HEK293 (cell line): Measurements from ENCODE around the gene SMIM13.

Experiments
- CTCF ChIA-PET: fragments of 350-600 bp; formaldehyde crosslinking; extraction: SDS; loops from one replicate; lab custom pipeline; 2021; ENCODE audit warnings: antibody characterized with exemption; lab: Yijun Ruan, JAX
- POLR2A ChIA-PET: fragments of 300-600 bp; formaldehyde crosslinking; extraction: SDS; loops from one replicate; lab custom pipeline; 2020; ENCODE audit warnings: antibody characterized with exemption, inconsistent platforms; lab: Yijun Ruan, JAX
- H3K27ac ChIP-seq: fragments of 200-500 bp; sonication (Bioruptor generic); 2 replicates; pipeline ENCODE4 v1.5.1; 2014; ENCODE audit warnings: low read depth, low read length, control low read depth, inconsistent platforms; ENCODE audit errors: extremely low read depth
- H3K36me3 ChIP-seq, 2 experiments: fragments of 200-500 bp in 1 of 2; sonication (Bioruptor generic) in 1 of 2; 1 replicate in 1 of 2; 2 replicates in 1 of 2; pipeline ENCODE4 v1.5.1; 2014 to 2017; ENCODE audit warnings: inconsistent platforms in 2 of 2, low read length in 2 of 2; ENCODE audit not compliant: control insufficient read depth in 2 of 2, insufficient read depth in 1 of 2
- H3K4me1 ChIP-seq: fragments of 200-500 bp; sonication (Bioruptor generic); 2 replicates; pipeline ENCODE4 v1.5.1; 2014; ENCODE audit warnings: mild to moderate bottlenecking, low read length, inconsistent platforms; ENCODE audit not compliant: control insufficient read depth, insufficient read depth
- H3K4me3 ChIP-seq: 2 replicates; pipeline ENCODE4 v1.5.1; 2011; ENCODE audit warnings: low read depth, mild to moderate bottlenecking, control low read depth, low read length, moderate library complexity
- H3K9me3 ChIP-seq: fragments of 200-500 bp; sonication (Bioruptor generic); 2 replicates; pipeline ENCODE4 v1.5.1; 2014; ENCODE audit warnings: low read depth, low read length, inconsistent platforms; ENCODE audit not compliant: control insufficient read depth, insufficient read depth
- HOXD13 ChIP-seq: sonication (generic); formaldehyde crosslinking; IDR thresholded peaks from 2 replicates; pipeline ENCODE4 v1.8.0; 2022; ENCODE audit warnings: missing genetic modification reagents, borderline replicate concordance
- MZF1 ChIP-seq: fragments of 450-650 bp; formaldehyde crosslinking; IDR thresholded peaks from 2 replicates; pipeline ENCODE4 v1.5.1; 2017; ENCODE audit warnings: missing biosample characterization, missing genetic modification characterization, borderline replicate concordance
- PRDM10 ChIP-seq: fragments of 450-650 bp; formaldehyde crosslinking; IDR thresholded peaks from 2 replicates; pipeline ENCODE4 v1.5.1; 2016; ENCODE audit warnings: missing biosample characterization, missing genetic modification characterization
- PRDM6 ChIP-seq: fragments of 450-650 bp; formaldehyde crosslinking; IDR thresholded peaks from 2 replicates; pipeline ENCODE4 v1.5.1; 2017; ENCODE audit warnings: missing biosample characterization, missing genetic modification characterization
- TSHZ1 ChIP-seq: fragments of 450-650 bp; formaldehyde crosslinking; IDR thresholded peaks from 2 replicates; pipeline ENCODE4 v1.5.1; 2016; ENCODE audit warnings: missing biosample characterization, missing genetic modification characterization, borderline replicate concordance
- ZBTB1 ChIP-seq: fragments of 450-650 bp; formaldehyde crosslinking; IDR thresholded peaks from 2 replicates; pipeline ENCODE4 v1.5.1; 2016; ENCODE audit warnings: missing biosample characterization, missing genetic modification characterization
- ZFHX2 ChIP-seq: fragments of 450-650 bp; formaldehyde crosslinking; conservative IDR thresholded peaks from 2 replicates; pipeline ENCODE4 v1.5.1; 2016; ENCODE audit warnings: missing biosample characterization, missing genetic modification characterization
- ZNF138 ChIP-seq: fragments of 450-650 bp; formaldehyde crosslinking; IDR thresholded peaks from 2 replicates; pipeline ENCODE4 v1.5.1; 2016; ENCODE audit warnings: missing biosample characterization, missing genetic modification characterization, borderline replicate concordance
- ZNF426 ChIP-seq: fragments of 450-650 bp; formaldehyde crosslinking; IDR thresholded peaks from 2 replicates; pipeline ENCODE4 v1.5.1; 2017; ENCODE audit warnings: missing biosample characterization, missing genetic modification characterization, mild to moderate bottlenecking, inconsistent platforms, moderate library complexity
- ZNF513 ChIP-seq: fragments of 450-650 bp; IDR thresholded peaks from 2 replicates; pipeline ENCODE4 v1.5.1; 2018; ENCODE audit warnings: missing biosample characterization, missing genetic modification characterization
- ZNF555 ChIP-seq: fragments of 450-650 bp; formaldehyde crosslinking; conservative IDR thresholded peaks from 2 replicates; pipeline ENCODE4 v1.5.1; 2017; ENCODE audit warnings: missing biosample characterization, mild to moderate bottlenecking, missing genetic modification characterization, inconsistent platforms
- ZNF596 ChIP-seq: fragments of 450-650 bp; IDR thresholded peaks from 2 replicates; pipeline ENCODE4 v1.5.0; 2018; ENCODE audit warnings: missing biosample characterization, mild to moderate bottlenecking, missing genetic modification characterization, moderate library complexity
- ZNF658 ChIP-seq: fragments of 450-650 bp; formaldehyde crosslinking; IDR thresholded peaks from 2 replicates; pipeline ENCODE4; 2016; ENCODE audit warnings: missing biosample characterization, missing genetic modification characterization
- ZNF777 ChIP-seq: fragments of 450-650 bp; formaldehyde crosslinking; IDR thresholded peaks from 2 replicates; pipeline ENCODE4 v1.5.1; 2017; ENCODE audit warnings: missing biosample characterization, missing genetic modification characterization, borderline replicate concordance
- ZNF830 ChIP-seq: fragments of 450-650 bp; IDR thresholded peaks from 2 replicates; pipeline ENCODE4 v1.5.0; 2018; ENCODE audit warnings: missing biosample characterization, missing genetic modification characterization, low read depth, mild to moderate bottlenecking, moderate library complexity
- TF ChIP-seq, protein P1 (sequence below): fragments of 450-650 bp; formaldehyde crosslinking; IDR thresholded peaks from 2 replicates; pipeline ENCODE4 v1.5.1; 2016; ENCODE audit warnings: missing biosample characterization, missing genetic modification characterization

The SMIM13 gene

DNA sequence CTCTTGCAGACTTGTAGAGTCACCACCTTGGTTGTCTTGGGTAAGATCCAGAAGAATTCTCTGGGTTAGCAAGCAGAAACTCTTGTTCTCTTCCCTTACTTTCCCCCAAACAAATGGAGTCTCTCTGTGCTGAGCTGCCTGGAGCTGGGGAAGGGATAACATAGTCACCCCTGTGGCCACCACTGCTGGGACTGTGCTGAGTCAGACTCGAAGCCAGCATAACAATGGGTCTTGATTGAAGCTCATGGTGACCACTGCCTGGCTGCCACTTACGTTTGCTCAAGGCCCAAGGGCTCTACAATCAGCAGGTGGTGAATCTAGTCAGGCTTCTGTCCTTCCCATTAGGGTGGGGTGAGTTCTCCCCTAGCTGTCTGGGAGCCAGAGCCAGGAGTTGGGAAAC is 33.2 kb downstream of the SMIM13 start (continued):
- TF ChIP-seq HOXD13 (CRISPR knock-in tag): no peak
- TF ChIP-seq, protein P1, sequence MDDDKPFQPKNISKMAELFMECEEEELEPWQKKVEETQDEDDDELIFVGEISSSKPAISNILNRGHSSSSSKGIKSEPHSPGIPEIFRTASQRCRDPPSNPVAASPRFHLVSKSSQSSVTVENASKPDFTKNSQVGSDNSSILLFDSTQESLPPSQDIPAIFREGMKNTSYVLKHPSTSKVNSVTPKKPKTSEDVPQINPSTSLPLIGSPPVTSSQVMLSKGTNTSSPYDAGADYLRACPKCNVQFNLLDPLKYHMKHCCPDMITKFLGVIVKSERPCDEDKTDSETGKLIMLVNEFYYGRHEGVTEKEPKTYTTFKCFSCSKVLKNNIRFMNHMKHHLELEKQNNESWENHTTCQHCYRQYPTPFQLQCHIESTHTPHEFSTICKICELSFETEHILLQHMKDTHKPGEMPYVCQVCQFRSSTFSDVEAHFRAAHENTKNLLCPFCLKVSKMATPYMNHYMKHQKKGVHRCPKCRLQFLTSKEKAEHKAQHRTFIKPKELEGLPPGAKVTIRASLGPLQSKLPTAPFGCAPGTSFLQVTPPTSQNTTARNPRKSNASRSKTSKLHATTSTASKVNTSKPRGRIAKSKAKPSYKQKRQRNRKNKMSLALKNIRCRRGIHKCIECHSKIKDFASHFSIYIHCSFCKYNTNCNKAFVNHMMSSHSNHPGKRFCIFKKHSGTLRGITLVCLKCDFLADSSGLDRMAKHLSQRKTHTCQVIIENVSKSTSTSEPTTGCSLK (tag by site-specific recombination): no peak
- TF ChIP-seq ZNF555 (tag by site-specific recombination): no peak
- no peak for TF ChIP-seq ZNF596

- CTCF ChIA-PET: interaction anchor here (0.9 kb wide), 2 partner anchors 28 to 177 kb away, joined by 3 to 4 read pairs; no protein-coding TSS in a partner anchor
- POLR2A ChIA-PET: no interaction called here
- TF ChIP-seq PRDM6 (tag by site-specific recombination) (no peak), ZNF830 (tag by site-specific recombination) (no peak), ZNF513 (no peak), ZNF138 (tag by site-specific recombination) (no peak), TSHZ1 (tag by site-specific recombination) (no peak), ZNF777 (tag by site-specific recombination) (no peak), ZNF658 (tag by site-specific recombination) (no peak), PRDM10 (tag by site-specific recombination) (no peak), ZFHX2 (tag by site-specific recombination) (no peak), MZF1 (no peak), ZBTB1 (tag by site-specific recombination) (no peak), ZNF426 (tag by site-specific recombination) (no peak)
- TF ChIP-seq, all 188 proteins: peak for 0
- no peaks in the 10 kb centered on the region for H3K4me1 ChIP-seq
- no peaks in the 10 kb centered on the region for H3K9me3 ChIP-seq
- H3K36me3 ChIP-seq: peaks cover 0 to 5% of the 10 kb centered on the region in 2 experiments; a peak in 2 of 3 replicates
- H3K27ac ChIP-seq: no peak overlapping the region
- H3K4me3 ChIP-seq: no peak overlapping the region
Observed at GRCh38 chr6:11128608-11129007, 35.0 kb downstream of the SMIM13 start.
